ENCODE data around the gene SESTD1. TPM values are rescaled to one million over a fixed set of nuclear protein-coding genes. Genes with fewer than 3 reads are reported as not detected.

SESTD1 gene
- total RNA-seq, 2 donors from 2014 or later = 51.3 to 75.4 TPM

GRCh38 chr2:179133016-179133415 lies 131.6 kb downstream of the SESTD1 start:
- H3K4me3 Mint-ChIP-seq = no peak overlapping the region
- DNase-seq = no peak
- no peaks in the 10 kb centered on the region for H3K36me3 Mint-ChIP-seq (ENCODE audit: low read depth)
- no peak overlapping the region for H3K27ac ChIP-seq (ENCODE audit: low read depth, low read length)
- no peak overlapping the region for H3K9ac ChIP-seq (ENCODE audit: extremely low read depth, low read length, poor library complexity, severe bottlenecking)
- H3K4me3 ChIP-seq (ENCODE audit: low read length) = no peak overlapping the region
- no peaks in the 10 kb centered on the region for H3K27me3 ChIP-seq (ENCODE audit: control insufficient read depth, insufficient read depth, low read length, poor library complexity, severe bottlenecking)
- H3K4me1 ChIP-seq (ENCODE audit: control insufficient read depth, insufficient read depth, low read length) = no peaks in the 10 kb centered on the region
- H3K9me3 Mint-ChIP-seq = no peaks in the 10 kb centered on the region
- TF ChIP-seq, protein P1, sequence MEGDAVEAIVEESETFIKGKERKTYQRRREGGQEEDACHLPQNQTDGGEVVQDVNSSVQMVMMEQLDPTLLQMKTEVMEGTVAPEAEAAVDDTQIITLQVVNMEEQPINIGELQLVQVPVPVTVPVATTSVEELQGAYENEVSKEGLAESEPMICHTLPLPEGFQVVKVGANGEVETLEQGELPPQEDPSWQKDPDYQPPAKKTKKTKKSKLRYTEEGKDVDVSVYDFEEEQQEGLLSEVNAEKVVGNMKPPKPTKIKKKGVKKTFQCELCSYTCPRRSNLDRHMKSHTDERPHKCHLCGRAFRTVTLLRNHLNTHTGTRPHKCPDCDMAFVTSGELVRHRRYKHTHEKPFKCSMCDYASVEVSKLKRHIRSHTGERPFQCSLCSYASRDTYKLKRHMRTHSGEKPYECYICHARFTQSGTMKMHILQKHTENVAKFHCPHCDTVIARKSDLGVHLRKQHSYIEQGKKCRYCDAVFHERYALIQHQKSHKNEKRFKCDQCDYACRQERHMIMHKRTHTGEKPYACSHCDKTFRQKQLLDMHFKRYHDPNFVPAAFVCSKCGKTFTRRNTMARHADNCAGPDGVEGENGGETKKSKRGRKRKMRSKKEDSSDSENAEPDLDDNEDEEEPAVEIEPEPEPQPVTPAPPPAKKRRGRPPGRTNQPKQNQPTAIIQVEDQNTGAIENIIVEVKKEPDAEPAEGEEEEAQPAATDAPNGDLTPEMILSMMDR (conservative IDR thresholded peaks at IDR 0.05) = no peak
- no peaks in the 10 kb centered on the region for H3K27me3 Mint-ChIP-seq (ENCODE audit: insufficient read depth)
- H3K27ac Mint-ChIP-seq = no peak overlapping the region
- H3K36me3 ChIP-seq (ENCODE audit: control insufficient read depth, insufficient read depth, low read length) = peaks cover 5% of the 10 kb centered on the region
- H3K4me1 Mint-ChIP-seq = peaks cover 4% of the 10 kb centered on the region
- no peaks in the 10 kb centered on the region for H3K9me3 ChIP-seq (ENCODE audit: control insufficient read depth, low read length)
- 100% methylated on average over 1 of the region's 1 CpG; no CpG with 5 or more reads in 1 of the 2 experiments for WGBS, 2 experiments (ENCODE audit: insufficient coverage in 1 of 2, insufficient read length in 1 of 2)

DNA sequence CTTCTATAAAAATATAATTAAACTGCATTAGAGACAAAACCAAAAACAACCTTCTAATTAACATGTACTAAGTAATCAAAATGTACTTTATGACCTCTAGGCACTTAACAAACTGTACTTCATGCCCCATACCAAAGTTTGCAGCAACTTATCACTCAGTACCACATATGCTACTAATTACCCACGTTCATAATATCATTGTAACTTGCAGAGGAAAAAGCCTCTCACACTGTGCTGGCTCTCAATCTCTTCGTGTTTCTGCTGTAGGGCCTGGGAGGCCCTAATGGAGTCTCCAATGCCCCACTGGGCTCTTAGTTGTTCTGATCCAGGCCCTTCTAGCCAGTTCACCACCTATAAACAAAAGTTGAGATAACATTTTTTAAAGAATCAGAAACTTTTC lies 132.6 kb downstream of the SESTD1 start:
- Histone ChIP-seq H3K4me3 (ENCODE audit: low read length) (no peak overlapping the region), H3K9me3 (ENCODE audit: control insufficient read depth, low read length) (no peaks in the 10 kb centered on the region), H3K36me3 (ENCODE audit: control insufficient read depth, insufficient read depth, low read length) (peaks cover 5% of the 10 kb centered on the region), H3K27ac (ENCODE audit: low read depth, low read length) (no peak overlapping the region), H3K27me3 (ENCODE audit: control insufficient read depth, insufficient read depth, low read length, poor library complexity, severe bottlenecking) (no peaks in the 10 kb centered on the region), H3K9ac (ENCODE audit: extremely low read depth, low read length, poor library complexity, severe bottlenecking) (no peak overlapping the region), H3K4me1 (ENCODE audit: control insufficient read depth, insufficient read depth, low read length) (no peaks in the 10 kb centered on the region)
- H3K36me3 Mint-ChIP-seq (ENCODE audit: low read depth) = no peaks in the 10 kb centered on the region
- whole genome bisulfite sequencing, 2 experiments (ENCODE audit: insufficient coverage in 1 of 2, insufficient read length in 1 of 2) = 70 to 82% methylated on average over 2 of the region's 2 CpGs
- no peaks in the 10 kb centered on the region for H3K9me3 Mint-ChIP-seq
- no peak for DNase-seq
- H3K4me1 Mint-ChIP-seq = peaks cover 4% of the 10 kb centered on the region
- H3K27me3 Mint-ChIP-seq (ENCODE audit: insufficient read depth) = no peaks in the 10 kb centered on the region
- no peak overlapping the region for H3K27ac Mint-ChIP-seq
- H3K4me3 Mint-ChIP-seq = no peak overlapping the region
- TF ChIP-seq, protein P1 (conservative IDR thresholded peaks at IDR 0.05) = no peak

GRCh38 chr2:179130560-179130959 lies 134.1 kb downstream of the SESTD1 start:
- H3K27ac ChIP-seq (ENCODE audit: low read depth, low read length) = no peak overlapping the region
- no peak overlapping the region for H3K9ac ChIP-seq (ENCODE audit: extremely low read depth, low read length, poor library complexity, severe bottlenecking)
- no peak for DNase-seq
- H3K4me3 ChIP-seq (ENCODE audit: low read length) = no peak overlapping the region
- TF ChIP-seq, protein P1 (conservative IDR thresholded peaks at IDR 0.05) = no peak
- Mint-ChIP-seq H3K4me3 (no peak overlapping the region), H3K9me3 (no peaks in the 10 kb centered on the region), H3K27me3 (ENCODE audit: insufficient read depth) (no peaks in the 10 kb centered on the region), H3K4me1 (peaks cover 4% of the 10 kb centered on the region), H3K36me3 (ENCODE audit: low read depth) (no peaks in the 10 kb centered on the region), H3K27ac (no peak overlapping the region)
- H3K4me1 ChIP-seq (ENCODE audit: control insufficient read depth, insufficient read depth, low read length) = no peaks in the 10 kb centered on the region
- peaks cover 5% of the 10 kb centered on the region for H3K36me3 ChIP-seq (ENCODE audit: control insufficient read depth, insufficient read depth, low read length)
- no peaks in the 10 kb centered on the region for H3K9me3 ChIP-seq (ENCODE audit: control insufficient read depth, low read length)
- H3K27me3 ChIP-seq (ENCODE audit: control insufficient read depth, insufficient read depth, low read length, poor library complexity, severe bottlenecking) = no peaks in the 10 kb centered on the region

Data from endodermal cell (in vitro differentiated cells).